GM21737 (cell line): ENCODE measurements around the gene ZNF275.
"Not testable (repeated sequence)": the region's sequence is repeated elsewhere in the genome, so short reads cannot be mapped to it uniquely, and the experiment has no call there.

Experiments used
- ATAC-seq: cut with Tn5 transposase; IDR thresholded peaks from one replicate; pipeline ENCODE4 v1.9.1; 2021; ENCODE audit warnings: mild to moderate bottlenecking, moderate library complexity; ENCODE audit not compliant: unreplicated experiment

The ZNF275 gene

GRCh38 chrX:153319295-153320046 is 14.5 kb upstream of the ZNF275 start:
- no peak for ATAC-seq

GRCh38 chrX:153320047-153320443 is 13.9 kb upstream of the ZNF275 start:
- not testable (repeated sequence) for ATAC-seq

DNA sequence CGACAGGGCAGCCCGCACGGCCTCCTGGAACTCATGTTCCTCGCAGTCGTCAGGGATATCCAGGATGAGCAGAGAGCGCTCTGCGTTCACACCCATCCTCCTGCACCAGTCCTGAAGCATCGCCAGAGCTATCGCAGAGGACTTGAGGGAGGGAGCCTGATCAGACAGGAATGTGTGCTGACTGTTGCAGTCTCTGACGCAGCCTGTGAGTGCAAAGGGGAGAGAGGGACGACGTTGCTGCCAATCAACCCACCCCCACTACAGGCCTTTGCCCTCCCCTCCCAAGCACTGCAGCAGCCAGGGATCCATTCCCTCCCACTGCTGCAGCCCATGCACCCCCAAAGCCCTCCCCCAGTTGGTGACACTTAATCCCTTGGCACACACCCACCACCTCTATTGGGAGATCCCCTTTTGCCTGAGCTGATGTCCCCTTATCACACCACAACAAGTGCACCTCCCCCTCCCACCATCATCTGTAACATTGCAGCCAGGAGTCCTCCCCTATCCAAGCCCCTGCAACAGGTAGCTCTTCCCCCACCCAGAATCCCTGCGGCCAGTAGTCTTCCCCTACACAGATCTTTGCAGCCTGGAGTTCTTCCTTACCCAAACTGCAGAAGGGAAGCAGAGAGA is 13.3 kb upstream of the ZNF275 start:
- ATAC-seq = no peak

DNA sequence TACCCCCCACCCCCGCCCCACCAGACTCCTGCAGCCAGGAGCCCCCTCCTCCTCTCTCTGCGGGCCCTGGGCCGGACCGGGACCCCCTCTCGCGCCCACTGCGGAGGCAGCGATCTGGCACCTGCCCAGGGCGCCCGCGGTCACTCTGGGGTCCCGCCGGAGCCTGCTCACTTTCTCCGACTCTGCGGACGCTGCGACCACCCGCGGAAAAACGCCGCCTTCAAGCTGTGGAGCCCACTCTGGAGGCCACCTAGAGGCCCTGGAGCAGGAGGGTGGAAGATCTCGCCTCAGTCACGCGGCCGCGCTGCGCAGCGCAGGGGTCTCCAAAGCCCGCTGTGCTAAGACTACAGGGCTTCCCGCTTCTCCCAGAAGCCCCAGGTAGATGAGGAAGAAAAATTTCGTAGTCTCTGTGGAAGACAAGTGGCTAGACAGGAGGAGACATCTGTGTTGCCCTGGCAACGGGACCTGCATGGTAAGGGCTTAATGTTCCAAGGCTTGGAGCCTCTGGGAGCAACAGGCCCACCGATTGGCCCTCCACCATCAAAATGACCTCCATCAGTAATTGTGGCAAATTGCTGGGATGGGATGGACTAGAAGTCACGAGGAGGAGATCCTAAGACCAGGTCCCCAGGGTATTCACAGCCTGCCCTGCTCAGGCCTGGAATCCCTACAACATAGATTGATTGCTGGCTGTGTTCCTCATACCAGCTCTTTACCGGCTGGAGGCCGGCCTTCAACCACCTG is 12.4 kb upstream of the ZNF275 start, which contains the start of gene PNMA6F:
Gene PNMA6F (minus strand): TSS at position 387 of the 744 bp plus-strand sequence. CDS start 1,093 bp downstream, outside the sequence.
- ATAC-seq = no peak

GRCh38 chrX:153327561-153327960 is 6.4 kb upstream of the ZNF275 start:
- ATAC-seq = no peak

- ATAC-seq = no peak
These were observed 687 bp upstream of the ZNF275 start for GRCh38 chrX:153333266-153333665.

- ATAC-seq = no peak
These were observed 822 bp downstream of the ZNF275 start for GRCh38 chrX:153334654-153335295.

GRCh38 chrX:153336121-153336894 is 2.4 kb downstream of the ZNF275 start:
- ATAC-seq = no peak

DNA sequence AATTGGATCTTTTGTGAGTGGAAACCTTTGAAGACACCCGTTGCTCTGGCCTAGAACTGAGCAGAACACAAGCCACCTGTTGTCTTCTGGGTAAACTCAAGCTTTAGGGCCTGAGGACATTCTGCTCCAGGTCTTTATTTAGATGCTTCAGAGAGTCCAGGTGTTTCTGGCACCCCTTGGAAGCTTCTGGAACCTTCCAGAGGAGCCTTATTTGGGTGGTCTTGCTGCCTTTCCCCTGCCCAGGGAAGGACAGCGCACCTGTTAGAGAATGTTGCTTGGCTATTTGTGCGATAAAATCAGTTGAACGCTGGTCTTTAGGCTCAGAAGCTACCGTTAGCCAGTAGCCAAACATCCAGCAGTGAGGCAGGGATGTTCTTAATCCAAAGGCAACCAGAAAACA is 3.0 kb downstream of the ZNF275 start:
- ATAC-seq = no peak

- ATAC-seq = no peak
These were observed 4.9 kb downstream of the ZNF275 start for GRCh38 chrX:153338836-153339235.

DNA sequence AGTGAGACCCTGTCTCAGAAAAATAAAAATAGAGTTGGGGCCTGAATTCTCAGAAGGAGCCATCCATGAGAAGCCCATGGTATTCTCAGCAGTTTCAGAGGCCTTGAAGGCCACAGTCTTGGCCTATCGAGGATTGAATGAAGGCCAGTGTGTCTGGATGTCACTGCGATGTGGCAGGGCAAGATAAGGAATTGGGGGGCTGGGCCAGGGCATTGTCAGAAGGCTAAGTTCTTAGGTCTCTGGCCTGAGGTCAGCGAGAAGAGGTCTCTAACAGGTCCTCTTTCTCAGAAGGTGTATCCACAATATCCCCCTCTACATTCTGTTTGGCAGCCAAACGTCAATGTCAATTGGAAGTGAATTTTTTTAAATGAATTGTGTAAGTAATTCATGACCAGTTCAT is 5.7 kb downstream of the ZNF275 start:
- ATAC-seq = no peak

- no peak for ATAC-seq
These were observed 6.2 kb downstream of the ZNF275 start for GRCh38 chrX:153340111-153340510.

DNA sequence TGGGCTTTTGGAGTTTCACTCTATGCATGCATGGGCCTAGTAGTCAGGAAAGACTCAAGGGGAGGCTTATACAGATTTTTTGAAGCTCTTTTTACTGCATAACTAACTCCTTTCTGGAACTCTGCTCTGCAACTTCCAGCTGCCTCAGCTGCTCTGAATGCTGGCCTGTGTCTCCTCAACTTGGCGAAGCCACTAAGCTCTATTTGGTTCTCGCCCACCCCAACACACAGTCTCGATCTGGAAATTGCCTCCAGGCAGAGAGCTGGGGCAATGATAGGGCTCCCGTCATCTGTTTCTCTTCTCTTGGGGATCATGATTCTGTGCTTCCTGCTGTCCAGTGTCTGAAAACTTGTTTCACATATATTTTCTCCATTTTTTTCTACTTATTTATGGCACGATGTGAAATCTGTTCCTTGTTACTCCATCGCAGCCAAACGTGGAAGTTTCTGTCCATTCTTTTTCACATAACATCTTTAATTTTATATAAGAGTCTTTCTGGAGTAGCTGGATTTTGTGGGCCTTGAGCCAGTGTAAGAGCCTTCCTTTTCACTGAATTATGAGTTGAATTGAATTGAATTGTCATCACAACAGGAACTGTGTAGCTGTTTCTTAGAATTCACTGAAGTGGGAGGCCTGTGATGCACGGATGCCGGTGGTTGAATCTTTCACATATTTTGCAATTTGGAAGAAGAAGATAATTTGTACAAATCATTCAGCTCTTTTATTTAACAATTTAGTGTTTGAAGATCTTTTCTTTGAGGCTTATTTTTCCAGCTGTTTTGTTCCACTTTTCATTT is 9.0 kb downstream of the ZNF275 start:
- ATAC-seq = no peak

DNA sequence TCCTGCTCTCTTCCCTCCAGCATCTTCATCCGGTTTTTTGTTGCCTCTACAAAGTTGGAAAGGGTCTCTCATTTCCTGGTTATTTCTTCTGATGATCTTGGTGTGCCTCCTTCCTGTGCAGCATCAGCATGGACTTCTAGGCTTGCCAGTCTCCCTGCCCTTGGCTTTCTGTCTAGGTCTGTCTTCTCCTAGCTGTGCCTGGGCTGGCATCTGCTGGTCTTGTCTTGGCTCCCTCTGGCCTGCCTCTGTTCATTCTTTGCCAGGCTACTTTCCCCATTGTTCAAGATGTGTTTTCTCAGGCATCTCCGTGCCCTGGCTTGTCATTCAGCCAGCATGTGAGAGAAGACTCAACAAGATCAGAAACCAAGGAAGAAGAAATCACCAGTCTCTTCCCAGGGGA is 9.7 kb downstream of the ZNF275 start:
- no peak for ATAC-seq

DNA sequence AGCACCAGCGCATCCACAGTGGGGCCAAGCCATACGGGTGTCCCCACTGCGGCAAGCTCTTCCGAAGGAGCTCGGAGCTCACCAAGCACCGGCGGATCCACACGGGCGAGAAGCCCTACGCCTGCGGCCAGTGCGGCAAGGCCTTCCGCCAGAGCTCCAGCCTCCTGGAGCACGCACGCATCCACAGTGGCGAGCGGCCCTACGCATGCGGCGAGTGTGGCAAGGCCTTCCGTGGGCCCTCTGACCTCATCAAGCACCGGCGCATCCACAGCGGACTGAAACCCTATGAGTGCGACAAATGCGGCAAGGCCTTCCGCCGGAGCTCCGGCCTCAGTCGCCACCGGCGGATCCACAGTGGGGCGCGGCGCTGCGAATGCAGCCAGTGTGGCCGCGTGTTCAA is 13.6 kb downstream of the ZNF275 start:
- no peak for ATAC-seq

DNA sequence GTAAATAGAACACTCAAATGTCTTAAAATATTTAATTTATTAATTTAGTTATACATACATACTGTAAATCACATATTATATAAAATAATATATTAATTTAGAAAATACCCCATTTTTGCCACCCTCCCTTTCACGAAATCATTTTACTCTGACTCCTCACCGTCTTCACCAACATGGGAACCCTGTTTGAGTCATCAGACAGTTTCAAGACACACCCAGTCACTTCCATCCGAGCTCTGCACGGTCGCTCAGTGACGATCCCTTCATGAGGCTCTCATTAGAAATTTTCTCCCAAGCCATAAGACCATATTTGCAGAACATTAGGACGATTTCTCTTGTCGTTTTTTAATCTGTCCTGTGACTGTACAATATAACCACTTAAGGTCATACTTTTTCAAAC is 14.5 kb downstream of the ZNF275 start:
- no peak for ATAC-seq

- ATAC-seq = no peak
These were observed 16.0 kb downstream of the ZNF275 start for GRCh38 chrX:153349952-153350351.

- no peak for ATAC-seq
These were observed 18.0 kb downstream of the ZNF275 start for GRCh38 chrX:153351981-153352380.

DNA sequence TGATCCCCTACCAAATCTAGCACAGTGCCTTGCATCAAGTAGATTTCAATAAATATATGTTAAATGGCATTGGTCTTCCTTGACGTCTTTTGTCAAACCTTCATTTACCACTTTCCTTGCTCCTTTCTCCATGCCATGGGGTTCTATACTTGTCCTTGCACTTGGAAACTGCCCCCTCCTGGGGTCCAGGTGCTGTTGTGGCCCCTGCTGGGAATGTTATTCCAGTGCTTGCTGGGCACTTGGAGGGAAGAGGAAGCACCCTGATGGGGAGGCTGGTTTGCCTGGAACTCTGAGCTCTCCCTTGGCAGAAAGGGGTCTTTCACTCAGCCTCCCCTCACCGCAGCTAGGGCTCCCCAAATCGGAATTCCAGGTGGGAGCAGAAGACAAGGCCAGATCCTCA is 18.9 kb downstream of the ZNF275 start:
- no peak for ATAC-seq

GRCh38 chrX:153353416-153353815 is 19.5 kb downstream of the ZNF275 start:
- ATAC-seq = no peak
